OCI-LY3 (cell line): ENCODE measurements around the gene GATM.

ENCODE experiments used
- CTCF ChIP-seq: fragments of 200-600, 300-600 bp; sonication (generic); IDR thresholded peaks from 2 replicates; pipeline ENCODE4 v1.5.1; 2014; ENCODE audit warnings: antibody characterized with exemption, low read length, low read depth
- EZH2phosphoT487 ChIP-seq: fragments of 200-600 bp; shearing (Covaris generic); IDR thresholded peaks from 2 replicates; pipeline ENCODE4 v1.6.1; 2018; ENCODE audit warnings: antibody characterized with exemption, mixed run types, low read depth

- TF ChIP-seq CTCF: no peak
- TF ChIP-seq EZH2phosphoT487: no peak
Measured at GRCh38 chr15:45320581-45321205, 57.7 kb downstream of the GATM start.
